K562 (cell line): ENCODE data around the gene TOR1AIP2. TPM values are rescaled to one million over a fixed set of nuclear protein-coding genes. Genes with fewer than 3 reads are reported as not detected.

Experiments used
- ATF3 ChIP-seq, 2 experiments: fragments of 450-650 bp in 1 of 2; sonication (generic) in 1 of 2; formaldehyde crosslinking in 1 of 2; IDR thresholded peaks in 1 of 2; conservative IDR thresholded peaks in 1 of 2; 2 replicates each; pipeline versions ENCODE4 v1.6.1 to v1.8.1; 2016 to 2023; ENCODE audit warnings: mild to moderate bottlenecking in 2 of 2, moderate library complexity in 2 of 2, inconsistent platforms in 1 of 2, missing genetic modification reagents in 1 of 2
- CBX1 ChIP-seq: sonication (generic); IDR thresholded peaks from 2 replicates; pipeline ENCODE4 v1.6.1; 2016; ENCODE audit warnings: antibody characterized with exemption, low read depth, mild to moderate bottlenecking
- HINFP ChIP-seq: fragments of 450-650 bp; conservative IDR thresholded peaks from 2 replicates; pipeline ENCODE4 v1.6.1; 2016; ENCODE audit warnings: missing genetic modification characterization, low read depth, mild to moderate bottlenecking, control low read depth, missing compliant biosample characterization
- HOXB6 ChIP-seq: fragments of 250-450 bp; sonication (Bioruptor Pico); IDR thresholded peaks from 2 replicates; pipeline ENCODE4 v1.5.1; 2022; ENCODE audit warnings: mild to moderate bottlenecking, borderline replicate concordance
- IRF9 ChIP-seq: fragments of 450-650 bp; IDR thresholded peaks from 2 replicates; pipeline ENCODE4 v1.6.1; 2016; ENCODE audit warnings: missing biosample characterization, missing genetic modification characterization
- LCOR ChIP-seq: sonication (generic); formaldehyde crosslinking; IDR thresholded peaks from 2 replicates; pipeline ENCODE4 v1.8.0; 2022; ENCODE audit warnings: mild to moderate bottlenecking, missing genetic modification reagents
- MCM2 ChIP-seq: fragments of 450-650 bp; IDR thresholded peaks from 2 replicates; pipeline ENCODE4 v1.6.1; 2017; ENCODE audit warnings: low read depth, mild to moderate bottlenecking
- MYBL2 ChIP-seq, 2 experiments: fragments of 450-650 bp in 1 of 2; sonication (generic) in 1 of 2; formaldehyde crosslinking in 1 of 2; IDR thresholded peaks; 2 replicates each; pipeline versions ENCODE4 v1.6.1 to v1.8.1; 2017 to 2022; ENCODE audit warnings: borderline replicate concordance in 1 of 2, inconsistent platforms in 1 of 2, low read depth in 1 of 2, mild to moderate bottlenecking in 1 of 2, missing genetic modification reagents in 1 of 2, moderate library complexity in 1 of 2
- NBN ChIP-seq: fragments of 450-650 bp; IDR thresholded peaks from 2 replicates; pipeline ENCODE4 v1.6.1; 2016; ENCODE audit warnings: low read depth, mild to moderate bottlenecking
- NR2C1 ChIP-seq, 2 experiments: fragments of 450-650 bp; IDR thresholded peaks; 2 replicates each; pipeline ENCODE4 v1.6.1; 2017; ENCODE audit warnings: mild to moderate bottlenecking in 2 of 2, antibody characterized with exemption in 1 of 2, inconsistent platforms in 1 of 2, missing compliant biosample characterization in 1 of 2, missing genetic modification characterization in 1 of 2
- NRF1 ChIP-seq, 2 experiments: fragments of 450-650 bp; IDR thresholded peaks in 1 of 2; conservative IDR thresholded peaks in 1 of 2; 2 replicates each; pipeline ENCODE4 v1.6.1; 2014; ENCODE audit warnings: mild to moderate bottlenecking in 2 of 2
- PHTF2 ChIP-seq: fragments of 250-450 bp; sonication (Bioruptor Pico); IDR thresholded peaks from 2 replicates; pipeline ENCODE4 v1.5.0; 2021; ENCODE audit warnings: mild to moderate bottlenecking
- RBM39 ChIP-seq: fragments of 200-400 bp; formaldehyde crosslinking; optimal IDR thresholded peaks from 2 replicates; pipeline ENCODE3; 2018; ENCODE audit warnings: low read depth, low read length
- SETDB1 ChIP-seq: IDR thresholded peaks from one replicate; pipeline ENCODE4 v1.6.1; 2012; ENCODE audit warnings: low read length, control low read depth, inconsistent platforms
- TCFL5 ChIP-seq: fragments of 250-450 bp; sonication (Bioruptor Pico); conservative IDR thresholded peaks from 2 replicates; pipeline ENCODE4 v1.6.1; 2021; ENCODE audit warnings: mild to moderate bottlenecking, moderate library complexity, matching md5 sums
- U2AF2 ChIP-seq: fragments of 200-400 bp; formaldehyde crosslinking; optimal IDR thresholded peaks from 2 replicates; pipeline ENCODE3; 2017; ENCODE audit warnings: low read depth, mild to moderate bottlenecking, low read length
- XRCC3 ChIP-seq: fragments of 450-650 bp; IDR thresholded peaks from 2 replicates; pipeline ENCODE4 v1.6.1; 2017; ENCODE audit warnings: mild to moderate bottlenecking, moderate library complexity
- XRCC4 ChIP-seq: IDR thresholded peaks from one replicate; pipeline ENCODE4 v1.6.1; 2011; ENCODE audit not compliant: insufficient read depth, insufficient read length; ENCODE audit errors: extremely low read depth
- YY1 ChIP-seq, 3 experiments: IDR thresholded peaks; 2 replicates each; pipeline ENCODE4 v1.6.1; 2011; ENCODE audit warnings: low read length in 2 of 3, mild to moderate bottlenecking in 2 of 3, moderate library complexity in 2 of 3, borderline replicate concordance in 1 of 3, control low read depth in 1 of 3, low read depth in 1 of 3; ENCODE audit not compliant: insufficient read depth in 3 of 3, insufficient replicate concordance in 2 of 3, control insufficient read depth in 1 of 3, insufficient read length in 1 of 3; ENCODE audit errors: extremely low read depth in 1 of 3
- ZFP30 ChIP-seq: fragments of 250-450 bp; sonication (Bioruptor Pico); IDR thresholded peaks from 2 replicates; pipeline ENCODE4 v1.8.0; 2022; ENCODE audit warnings: moderate library complexity, mild to moderate bottlenecking, inconsistent platforms, borderline replicate concordance
- polyA plus RNA-seq, 8 experiments: library from polyadenylated mRNA; depleted of rRNA in 4 of 8; stranded (reverse) in 5 of 8; unstranded in 3 of 8; fragments of >200 nt; fragmentation: Nextera tagmentation in 2 of 8; fragmentation: Illumina TruSeq in 1 of 8; extraction: Ambion mirVana in 2 of 8; extraction: Trizol in 1 of 8; gene quantifications; 2 replicates each; pipeline versions ENCODE4 v1.2.1 to v1.2.3, GENCODE V29; 2011 to 2014; ENCODE audit warnings: inconsistent platforms in 1 of 8, missing spikeins in 1 of 8
- total RNA-seq, 7 experiments: library from RNA; depleted of rRNA in 6 of 7; stranded (reverse); fragments of >200 nt in 6 of 7; fragmentation: Illumina TruSeq in 2 of 7; extraction: Trizol in 2 of 7; gene quantifications; 2 replicates each; pipeline versions ENCODE4 v1.2.1 to v1.2.3, GENCODE V29; 2011 to 2021; ENCODE audit warnings: low replicate concordance in 1 of 7
- TF ChIP-seq, protein P1 (sequence below): fragments of 450-650 bp; IDR thresholded peaks from 2 replicates; pipeline ENCODE4 v1.6.1; 2016; ENCODE audit warnings: antibody characterized with exemption

Gene TOR1AIP2
- total and polyA plus RNA-seq, 9 of the 15 experiments (the other 6 are each of a cell fraction or from before 2014, with no cell fraction given) = 16.7 to 122 (median 41.4) TPM

- TF ChIP-seq HINFP = no peak
- no peak for TF ChIP-seq MCM2
- TF ChIP-seq, protein P1, sequence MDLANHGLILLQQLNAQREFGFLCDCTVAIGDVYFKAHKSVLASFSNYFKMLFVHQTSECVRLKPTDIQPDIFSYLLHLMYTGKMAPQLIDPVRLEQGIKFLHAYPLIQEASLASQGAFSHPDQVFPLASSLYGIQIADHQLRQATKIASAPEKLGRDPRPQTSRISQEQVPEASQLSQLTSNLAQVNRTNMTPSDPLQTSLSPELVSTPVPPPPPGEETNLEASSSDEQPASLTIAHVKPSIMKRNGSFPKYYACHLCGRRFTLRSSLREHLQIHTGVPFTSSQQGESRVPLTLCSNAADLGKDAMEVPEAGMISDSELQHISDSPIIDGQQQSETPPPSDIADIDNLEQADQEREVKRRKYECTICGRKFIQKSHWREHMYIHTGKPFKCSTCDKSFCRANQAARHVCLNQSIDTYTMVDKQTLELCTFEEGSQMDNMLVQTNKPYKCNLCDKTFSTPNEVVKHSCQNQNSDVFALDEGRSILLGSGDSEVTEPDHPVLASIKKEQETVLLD = peak; percentile 62; the same call in 1 of the 2 replicates
- TF ChIP-seq NRF1 (conservative IDR thresholded peaks at IDR 0.05 in 1 of 2, IDR thresholded peaks at IDR 0.05 in 1 of 2) = peak; percentile 51 to 62
- TF ChIP-seq TCFL5 (CRISPR knock-in tag) = no peak
- peak; percentile 94 for TF ChIP-seq LCOR (CRISPR knock-in tag)
- TF ChIP-seq HOXB6 (CRISPR knock-in tag) = no peak; the same call in 1 of the 2 replicates
- TF ChIP-seq SETDB1 = no peak
- TF ChIP-seq ATF3 (IDR thresholded peaks at IDR 0.05) = no peak; the same call in 1 of the 2 replicates
- no peak for TF ChIP-seq ATF3 (CRISPR knock-in tag; conservative IDR thresholded peaks at IDR 0.05)
- TF ChIP-seq XRCC4 = no peak
- TF ChIP-seq U2AF2 = no peak
- TF ChIP-seq CBX1 = 0 out of 2 replicates have a peak, but pooled peaks have one; percentile 30
- TF ChIP-seq MYBL2 (IDR thresholded peaks at IDR 0.05; ENCODE audit: low read depth) = peak; percentile 64; the same call in 1 of the 2 replicates
- no peak for TF ChIP-seq MYBL2 (CRISPR knock-in tag; IDR thresholded peaks at IDR 0.05; ENCODE audit: borderline replicate concordance)
- TF ChIP-seq RBM39 = no peak
- TF ChIP-seq PHTF2 (CRISPR knock-in tag) = no peak
- TF ChIP-seq NR2C1 (IDR thresholded peaks at IDR 0.05) = peak; percentile 53
- 0 out of 2 replicates have a peak, but pooled peaks have one; percentile 62 for TF ChIP-seq NR2C1 (tag; IDR thresholded peaks at IDR 0.05)
- no peak for TF ChIP-seq NBN
- no peak for TF ChIP-seq XRCC3
- TF ChIP-seq ZFP30 = no peak
- no peak; the same call in 1 of the 2 replicates for TF ChIP-seq IRF9
- peak in 2 of 3 experiments; percentile 67 to 77 for TF ChIP-seq YY1 (IDR thresholded peaks at IDR 0.05; ENCODE audit: borderline replicate concordance in 1 of 3, control insufficient read depth in 1 of 3, extremely low read depth in 1 of 3, insufficient read depth in 3 of 3, insufficient read length in 1 of 3, insufficient replicate concordance in 2 of 3, low read depth in 1 of 3, low read length in 2 of 3)
These were observed at the start of gene TOR1AIP2 (continued) for GRCh38 chr1:179877586-179878265.
